ENCODE measurements around the gene RNASEH2B.

DNA sequence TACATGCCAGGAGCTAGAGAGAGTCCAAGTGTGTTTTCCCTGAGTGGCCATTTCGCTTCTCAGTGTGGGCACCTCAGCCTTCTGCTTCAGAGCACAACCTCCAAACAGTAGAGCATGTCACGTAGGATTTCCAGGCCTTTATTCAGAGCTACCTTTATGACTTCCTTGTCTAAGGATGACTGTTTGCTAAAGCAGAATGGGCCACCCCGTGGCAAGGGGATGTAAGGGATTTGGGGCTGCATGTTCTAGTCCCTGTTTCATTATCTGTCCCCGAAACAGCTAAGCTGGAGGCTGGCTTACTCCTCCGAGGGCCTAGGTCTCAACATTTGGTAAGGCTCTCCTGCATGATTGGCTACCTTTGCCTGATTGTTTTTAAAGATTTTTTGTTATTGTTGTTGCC, 6.0 kb downstream of the RNASEH2B start:
- TF ChIP-seq, protein P1, sequence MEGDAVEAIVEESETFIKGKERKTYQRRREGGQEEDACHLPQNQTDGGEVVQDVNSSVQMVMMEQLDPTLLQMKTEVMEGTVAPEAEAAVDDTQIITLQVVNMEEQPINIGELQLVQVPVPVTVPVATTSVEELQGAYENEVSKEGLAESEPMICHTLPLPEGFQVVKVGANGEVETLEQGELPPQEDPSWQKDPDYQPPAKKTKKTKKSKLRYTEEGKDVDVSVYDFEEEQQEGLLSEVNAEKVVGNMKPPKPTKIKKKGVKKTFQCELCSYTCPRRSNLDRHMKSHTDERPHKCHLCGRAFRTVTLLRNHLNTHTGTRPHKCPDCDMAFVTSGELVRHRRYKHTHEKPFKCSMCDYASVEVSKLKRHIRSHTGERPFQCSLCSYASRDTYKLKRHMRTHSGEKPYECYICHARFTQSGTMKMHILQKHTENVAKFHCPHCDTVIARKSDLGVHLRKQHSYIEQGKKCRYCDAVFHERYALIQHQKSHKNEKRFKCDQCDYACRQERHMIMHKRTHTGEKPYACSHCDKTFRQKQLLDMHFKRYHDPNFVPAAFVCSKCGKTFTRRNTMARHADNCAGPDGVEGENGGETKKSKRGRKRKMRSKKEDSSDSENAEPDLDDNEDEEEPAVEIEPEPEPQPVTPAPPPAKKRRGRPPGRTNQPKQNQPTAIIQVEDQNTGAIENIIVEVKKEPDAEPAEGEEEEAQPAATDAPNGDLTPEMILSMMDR (IDR thresholded peaks at IDR 0.05; ENCODE audit: insufficient read depth, low read length), result no peak
- TF ChIP-seq POLR2AphosphoS5 (IDR thresholded peaks at IDR 0.05; ENCODE audit: low read depth) (peak; percentile 17; the same call in 1 of the 2 replicates), SPI1 (IDR thresholded peaks at IDR 0.05; ENCODE audit: borderline replicate concordance, low read depth) (peak; percentile 9; the same call in 1 of the 2 replicates)
- TF ChIP-seq, protein P2, sequence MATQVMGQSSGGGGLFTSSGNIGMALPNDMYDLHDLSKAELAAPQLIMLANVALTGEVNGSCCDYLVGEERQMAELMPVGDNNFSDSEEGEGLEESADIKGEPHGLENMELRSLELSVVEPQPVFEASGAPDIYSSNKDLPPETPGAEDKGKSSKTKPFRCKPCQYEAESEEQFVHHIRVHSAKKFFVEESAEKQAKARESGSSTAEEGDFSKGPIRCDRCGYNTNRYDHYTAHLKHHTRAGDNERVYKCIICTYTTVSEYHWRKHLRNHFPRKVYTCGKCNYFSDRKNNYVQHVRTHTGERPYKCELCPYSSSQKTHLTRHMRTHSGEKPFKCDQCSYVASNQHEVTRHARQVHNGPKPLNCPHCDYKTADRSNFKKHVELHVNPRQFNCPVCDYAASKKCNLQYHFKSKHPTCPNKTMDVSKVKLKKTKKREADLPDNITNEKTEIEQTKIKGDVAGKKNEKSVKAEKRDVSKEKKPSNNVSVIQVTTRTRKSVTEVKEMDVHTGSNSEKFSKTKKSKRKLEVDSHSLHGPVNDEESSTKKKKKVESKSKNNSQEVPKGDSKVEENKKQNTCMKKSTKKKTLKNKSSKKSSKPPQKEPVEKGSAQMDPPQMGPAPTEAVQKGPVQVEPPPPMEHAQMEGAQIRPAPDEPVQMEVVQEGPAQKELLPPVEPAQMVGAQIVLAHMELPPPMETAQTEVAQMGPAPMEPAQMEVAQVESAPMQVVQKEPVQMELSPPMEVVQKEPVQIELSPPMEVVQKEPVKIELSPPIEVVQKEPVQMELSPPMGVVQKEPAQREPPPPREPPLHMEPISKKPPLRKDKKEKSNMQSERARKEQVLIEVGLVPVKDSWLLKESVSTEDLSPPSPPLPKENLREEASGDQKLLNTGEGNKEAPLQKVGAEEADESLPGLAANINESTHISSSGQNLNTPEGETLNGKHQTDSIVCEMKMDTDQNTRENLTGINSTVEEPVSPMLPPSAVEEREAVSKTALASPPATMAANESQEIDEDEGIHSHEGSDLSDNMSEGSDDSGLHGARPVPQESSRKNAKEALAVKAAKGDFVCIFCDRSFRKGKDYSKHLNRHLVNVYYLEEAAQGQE (IDR thresholded peaks at IDR 0.05; ENCODE audit: insufficient replicate concordance, low read depth), result no peak

Data from HL-60 (cell line).